Pancreas (tissue), 10 donors: ENCODE data around the gene EDAR. TPM values are rescaled to one million over a fixed set of nuclear protein-coding genes. Genes with fewer than 3 reads are reported as not detected.

ENCODE experiments used
- ATAC-seq, 4 donors: fragments of 200-7000 bp; cut with Tn5 transposase; one replicate each; pipeline versions ENCODE4 v1.8.0 to v1.9.1; 2020; ENCODE audit warnings: mild to moderate bottlenecking in 4 of 4, moderate library complexity in 4 of 4
- DNase-seq, 6 donors: peaks; one replicate each; pipeline ENCODE4 v3.0.0-alpha.2; 2020
- FAIRE-seq: peaks from 2 replicates; lab custom pipeline; 2012; peaks lifted over from hg19 to GRCh38; lab: Jason Lieb, UNC
- H3K27ac ChIP-seq, 4 donors: fragments of 200-600 bp; sonication (generic); 1 replicate in 3 of 4; 2 replicates in 1 of 4; pipeline versions ENCODE4 v1.5.0 to v1.8.0; 2020
- H3K27me3 ChIP-seq, 4 donors: fragments of 200-600 bp; one replicate each; pipeline ENCODE4 v1.8.0; 2021
- H3K36me3 ChIP-seq, 3 donors: fragments of 200-600 bp; sonication (generic) in 1 of 3; one replicate each; pipeline versions ENCODE4 v1.5.0 to v1.8.0; 2020 to 2021
- H3K4me1 ChIP-seq, 3 donors: fragments of 200-600 bp; one replicate each; pipeline ENCODE4 v1.8.0; 2021
- H3K4me3 ChIP-seq, 4 donors: fragments of 200-600 bp; sonication (generic) in 2 of 4; one replicate each; pipeline versions ENCODE4 v1.5.0 to v1.8.0; 2020 to 2021
- H3K9me3 ChIP-seq, 4 donors: fragments of 200-600 bp; one replicate each; pipeline ENCODE4 v1.8.0; 2021
- whole genome bisulfite sequencing, 2 donors: extraction: QIAGEN DNeasy Blood & Tissue Kit; methylation state at CpG; one replicate each; pipeline ENCODE4 v1.1.7; 2013; 5-methylcytosine and 5-hydroxymethylcytosine counted together
- intact Hi-C, 3 donors: fragments of 100-400 bp; cut with DNase I; formaldehyde crosslinking; loops; one replicate each; pipeline versions ENCODE4 v1.11.1 to v1.14.2; 2022
- polyA plus RNA-seq, 2 donors: library from polyadenylated mRNA; stranded (reverse); fragments of 200-250 nt; gene quantifications; one replicate each; pipeline ENCODE4 v1.2.3, GENCODE V29; 2013
- total RNA-seq, 6 donors: library from RNA; stranded (reverse); fragmentation: NEBNext Ultra II Directional in 4 of 6; extraction: Animal tissue kit (Norgen Biotek cat#: 25700) in 4 of 6; gene quantifications; one replicate each; pipeline versions ENCODE4 v1.2.1 to v1.2.4, GENCODE V29; 2021 to 2023
- TF ChIP-seq, protein P1 (sequence below), 4 donors: fragments of 200-600 bp; sonication (generic) in 3 of 4; IDR thresholded peaks; one replicate each; pipeline versions ENCODE4 v1.5.0 to v1.8.0; 2021; ENCODE audit warnings: antibody characterized with exemption in 4 of 4
- donor health status: healthy with polysubstance abuse.
- donor health status: DM: no; HTN: no; CAD: no; lungs with moderate emphysema.
- donor health status: DM: no; HTN: no; CAD: no.
- donor health status: control.
- donor health status: control.
- donor health status: Bipolar disorder and iron deficiency.
- donor health status: DM: yes; HTN: yes; CAD: no.
- donor health status: DM: no; HTN: no; CAD: no.
- donor health status: DM: no; HTN: no; CAD: no.
- donor health status: DM: yes; HTN: yes; CAD: no.

EDAR gene
- total and polyA plus RNA-seq, 8 donors: 0.05 to 0.41 (median 0.12) TPM

DNA sequence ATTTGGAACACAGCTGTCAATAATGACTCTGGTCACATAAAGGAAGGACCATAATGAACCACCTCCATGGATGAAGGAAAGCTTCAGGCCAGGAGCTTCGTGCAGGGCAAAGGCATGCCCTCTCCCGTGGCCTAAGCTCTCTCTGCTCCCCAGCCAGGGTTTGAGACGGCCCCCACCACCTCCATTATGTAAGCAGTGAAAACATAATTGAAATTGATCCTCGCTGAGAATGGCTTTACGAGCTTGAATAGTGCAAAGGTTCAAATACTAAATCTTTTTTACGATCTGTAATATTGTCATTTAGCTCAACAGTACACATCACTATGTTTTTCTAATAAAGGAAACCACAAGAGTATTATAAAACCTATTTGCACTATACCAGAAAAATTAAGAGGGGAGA, 5.2 kb upstream of the EDAR start:
- H3K4me1 ChIP-seq: no peaks in the 10 kb centered on the region
- H3K27me3 ChIP-seq: no peaks in the 10 kb centered on the region
- DNase-seq: no peak
- H3K27ac ChIP-seq: no peak overlapping the region
- intact Hi-C loops: no loop called here
- 74 to 82% methylated on average over 6 of the region's 6 CpGs for WGBS, 2 donors
- FAIRE-seq: no peak
- TF ChIP-seq, protein P1, sequence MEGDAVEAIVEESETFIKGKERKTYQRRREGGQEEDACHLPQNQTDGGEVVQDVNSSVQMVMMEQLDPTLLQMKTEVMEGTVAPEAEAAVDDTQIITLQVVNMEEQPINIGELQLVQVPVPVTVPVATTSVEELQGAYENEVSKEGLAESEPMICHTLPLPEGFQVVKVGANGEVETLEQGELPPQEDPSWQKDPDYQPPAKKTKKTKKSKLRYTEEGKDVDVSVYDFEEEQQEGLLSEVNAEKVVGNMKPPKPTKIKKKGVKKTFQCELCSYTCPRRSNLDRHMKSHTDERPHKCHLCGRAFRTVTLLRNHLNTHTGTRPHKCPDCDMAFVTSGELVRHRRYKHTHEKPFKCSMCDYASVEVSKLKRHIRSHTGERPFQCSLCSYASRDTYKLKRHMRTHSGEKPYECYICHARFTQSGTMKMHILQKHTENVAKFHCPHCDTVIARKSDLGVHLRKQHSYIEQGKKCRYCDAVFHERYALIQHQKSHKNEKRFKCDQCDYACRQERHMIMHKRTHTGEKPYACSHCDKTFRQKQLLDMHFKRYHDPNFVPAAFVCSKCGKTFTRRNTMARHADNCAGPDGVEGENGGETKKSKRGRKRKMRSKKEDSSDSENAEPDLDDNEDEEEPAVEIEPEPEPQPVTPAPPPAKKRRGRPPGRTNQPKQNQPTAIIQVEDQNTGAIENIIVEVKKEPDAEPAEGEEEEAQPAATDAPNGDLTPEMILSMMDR (IDR thresholded peaks at IDR 0.05): no peak
- no peak for ATAC-seq
- no peaks in the 10 kb centered on the region for H3K9me3 ChIP-seq
- no peak overlapping the region for H3K4me3 ChIP-seq
- H3K36me3 ChIP-seq: no peaks in the 10 kb centered on the region

DNA sequence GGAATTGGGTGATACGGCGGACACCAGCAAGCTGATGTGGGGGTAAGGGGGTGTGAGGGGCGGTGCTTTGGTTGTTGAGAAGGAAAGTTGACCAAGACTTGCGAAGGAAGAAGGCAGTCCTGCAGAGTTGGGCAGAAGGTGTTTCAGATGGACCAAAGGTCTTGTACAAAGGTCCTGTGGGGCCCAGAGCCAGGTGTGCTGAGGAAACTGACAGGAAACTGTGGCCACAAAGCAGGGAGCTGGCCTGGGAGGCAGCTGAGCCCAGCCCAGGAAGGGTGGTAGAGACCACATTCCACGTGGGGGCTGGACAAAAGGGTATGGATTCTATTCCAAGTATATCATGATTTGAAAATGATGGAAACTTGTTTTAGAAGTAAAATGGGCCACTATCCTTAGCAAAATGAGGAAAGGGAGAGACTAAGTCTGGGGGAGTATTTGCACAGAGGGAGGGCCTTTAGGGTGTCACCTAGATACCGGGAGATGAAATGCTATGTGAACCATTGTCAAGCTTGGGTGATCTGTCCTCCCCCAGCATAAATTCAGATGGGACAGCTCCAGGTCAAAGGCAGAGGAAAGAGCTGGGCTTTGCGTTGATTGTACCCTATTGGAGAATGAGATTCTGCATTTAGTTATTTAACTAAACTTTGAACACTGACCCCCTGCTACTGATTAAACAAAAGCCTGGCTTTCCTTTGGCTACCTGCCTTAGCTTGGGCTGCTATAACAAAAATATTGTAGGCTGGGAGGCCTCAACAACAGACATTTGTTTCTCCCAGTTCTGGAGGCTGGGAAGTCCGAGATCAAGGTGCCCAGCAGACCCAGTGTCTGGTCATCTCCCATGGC, 4.3 kb upstream of the EDAR start:
- ATAC-seq: no peak
- no peak overlapping the region for H3K27ac ChIP-seq
- TF ChIP-seq, protein P1 (IDR thresholded peaks at IDR 0.05): no peak
- intact Hi-C loops: no loop called here
- WGBS, 2 donors: 71 to 77% methylated on average over 8 of the region's 8 CpGs
- no peaks in the 10 kb centered on the region for H3K36me3 ChIP-seq
- no peak for DNase-seq
- no peaks in the 10 kb centered on the region for H3K4me1 ChIP-seq
- H3K4me3 ChIP-seq: no peak overlapping the region
- FAIRE-seq: no peak
- no peaks in the 10 kb centered on the region for H3K27me3 ChIP-seq
- H3K9me3 ChIP-seq: no peaks in the 10 kb centered on the region

DNA sequence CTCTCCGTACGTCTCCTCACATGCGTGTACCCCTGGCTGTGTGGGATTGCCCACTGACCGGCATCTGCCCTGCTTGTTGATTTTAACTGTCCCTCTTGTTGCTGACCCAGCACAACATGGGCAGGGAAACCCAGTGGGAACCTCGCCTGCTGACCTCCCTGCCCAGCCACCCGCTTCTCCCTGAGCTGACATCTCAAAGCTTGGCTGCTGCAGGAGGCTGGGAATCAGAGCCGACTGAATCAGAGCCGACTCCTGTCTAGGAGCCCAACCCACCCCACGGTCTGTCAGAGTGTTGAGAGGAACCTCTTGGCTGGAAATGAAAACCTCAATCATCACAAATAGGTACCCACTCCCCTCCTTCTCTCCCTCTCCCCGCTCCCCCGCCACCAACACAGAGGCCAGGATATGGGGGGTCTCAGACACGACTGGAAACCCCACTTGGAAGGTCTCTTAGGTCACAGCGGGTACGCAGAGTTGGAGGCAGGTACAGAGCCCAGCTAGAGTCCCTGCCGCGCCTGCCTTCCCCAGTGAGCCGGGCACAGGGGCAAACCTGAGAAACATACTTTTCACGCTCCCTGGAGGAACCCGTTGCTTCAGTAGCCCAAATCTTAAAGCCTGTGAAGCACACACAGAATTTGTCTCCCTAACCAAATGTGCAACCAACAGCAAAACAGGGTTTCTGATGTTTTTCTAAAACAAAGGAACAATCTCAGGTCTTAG, 784 bp downstream of the EDAR start:
- no peak for DNase-seq
- Histone ChIP-seq H3K36me3 (no peaks in the 10 kb centered on the region), H3K9me3 (no peaks in the 10 kb centered on the region), H3K27ac (no peak overlapping the region), H3K4me3 (peak overlapping the region in 1 of 4 donors; percentile 35), H3K27me3 (no peaks in the 10 kb centered on the region), H3K4me1 (no peaks in the 10 kb centered on the region)
- 43 to 51% methylated on average over 19 of the region's 19 CpGs for WGBS, 2 donors
- peak in 3 of 4 donors; percentile 32 to 38 (median 35) for ATAC-seq
- intact Hi-C loops: no loop called here
- no peak for FAIRE-seq
- TF ChIP-seq, protein P1 (IDR thresholded peaks at IDR 0.05): no peak

DNA sequence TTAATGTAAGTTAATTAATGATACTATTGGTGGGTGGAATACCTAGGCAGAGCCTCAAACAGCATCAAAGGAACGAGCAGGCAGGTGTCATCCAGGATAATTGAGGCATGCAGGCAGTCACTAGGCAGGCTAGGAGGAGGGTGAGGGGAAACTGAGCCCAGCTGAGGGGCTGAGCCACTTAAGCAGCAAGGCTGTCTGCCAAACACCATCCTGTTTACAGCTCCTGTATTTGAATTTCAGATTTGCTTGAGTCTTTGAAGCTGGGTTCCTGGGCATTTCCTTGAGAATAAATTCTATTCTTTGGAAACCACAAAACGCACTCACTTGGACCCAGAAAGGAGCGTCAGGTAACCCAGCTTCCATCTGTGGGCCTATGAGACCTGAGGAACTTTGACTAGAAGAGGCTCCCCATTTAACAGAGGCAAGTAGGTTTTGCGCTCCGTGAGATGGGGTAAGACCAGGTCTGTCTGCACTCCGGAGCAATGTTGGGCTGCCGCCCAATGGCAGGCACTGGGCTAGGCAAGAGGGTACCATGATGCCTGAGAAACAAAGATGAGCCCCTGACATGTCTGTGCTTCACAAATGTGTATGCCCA, 2.0 kb downstream of the EDAR start:
- Histone ChIP-seq H3K27ac (no peak overlapping the region), H3K9me3 (no peaks in the 10 kb centered on the region), H3K4me3 (no peak overlapping the region), H3K27me3 (no peaks in the 10 kb centered on the region), H3K4me1 (no peaks in the 10 kb centered on the region), H3K36me3 (no peaks in the 10 kb centered on the region)
- no peak for FAIRE-seq
- intact Hi-C loops: no loop called here
- 75 to 86% methylated on average over 7 of the region's 7 CpGs for WGBS, 2 donors
- no peak for ATAC-seq
- DNase-seq: no peak
- TF ChIP-seq, protein P1 (IDR thresholded peaks at IDR 0.05): no peak
